SHP77 treated with DMSO at 0.1 percent for 48 hours (cell line): ENCODE results near the gene RAB23.

Experiments
- DNase-seq: peaks from one replicate; lab custom pipeline; 2025; lab: John Stamatoyannopoulos, UW

Gene RAB23

DNA sequence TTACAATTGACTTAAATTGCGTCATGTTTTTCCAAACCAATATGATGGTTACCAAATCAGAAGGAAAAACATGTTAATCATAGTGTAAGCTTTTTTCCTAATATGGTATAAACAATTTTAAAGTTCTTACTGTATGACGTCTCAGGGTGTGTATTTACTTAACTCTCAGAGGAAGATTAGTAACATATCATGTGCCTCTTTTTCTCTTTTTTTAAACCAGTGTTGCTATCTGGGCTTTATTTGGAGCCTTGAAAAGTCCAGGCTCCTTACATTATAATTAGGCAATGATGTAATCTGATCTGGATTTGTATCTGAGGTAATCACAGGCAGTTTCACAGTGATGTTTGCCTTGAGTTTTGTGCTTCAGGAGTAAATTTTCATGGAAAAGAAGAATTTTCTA, 20.4 kb upstream of the RAB23 start:
- no peak for DNase-seq

DNA sequence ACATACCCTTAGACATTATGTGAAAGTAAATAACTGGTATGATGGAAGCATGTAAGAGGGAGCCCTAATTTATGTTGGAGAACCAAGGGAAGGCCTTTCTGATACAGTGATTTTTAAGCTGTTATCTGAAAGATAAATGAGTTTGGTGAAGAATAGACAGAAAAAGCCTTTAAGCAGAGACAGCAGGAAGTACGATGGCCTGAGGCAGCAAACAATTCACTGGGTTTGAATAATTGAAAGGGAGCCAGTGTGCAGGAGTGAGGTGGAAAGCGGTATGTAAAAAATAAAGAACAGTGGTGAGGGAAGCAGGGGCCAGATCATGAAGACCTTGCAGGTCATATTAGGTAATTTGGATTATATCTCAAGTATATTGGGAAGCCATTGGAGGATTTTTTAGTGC, 4.1 kb upstream of the RAB23 start:
- DNase-seq: no peak

GRCh38 chr6:57224769-57225515, 2.8 kb upstream of the RAB23 start:
- DNase-seq: no peak

GRCh38 chr6:57222743-57223077, 603 bp upstream of the RAB23 start:
- DNase-seq: no peak

DNA sequence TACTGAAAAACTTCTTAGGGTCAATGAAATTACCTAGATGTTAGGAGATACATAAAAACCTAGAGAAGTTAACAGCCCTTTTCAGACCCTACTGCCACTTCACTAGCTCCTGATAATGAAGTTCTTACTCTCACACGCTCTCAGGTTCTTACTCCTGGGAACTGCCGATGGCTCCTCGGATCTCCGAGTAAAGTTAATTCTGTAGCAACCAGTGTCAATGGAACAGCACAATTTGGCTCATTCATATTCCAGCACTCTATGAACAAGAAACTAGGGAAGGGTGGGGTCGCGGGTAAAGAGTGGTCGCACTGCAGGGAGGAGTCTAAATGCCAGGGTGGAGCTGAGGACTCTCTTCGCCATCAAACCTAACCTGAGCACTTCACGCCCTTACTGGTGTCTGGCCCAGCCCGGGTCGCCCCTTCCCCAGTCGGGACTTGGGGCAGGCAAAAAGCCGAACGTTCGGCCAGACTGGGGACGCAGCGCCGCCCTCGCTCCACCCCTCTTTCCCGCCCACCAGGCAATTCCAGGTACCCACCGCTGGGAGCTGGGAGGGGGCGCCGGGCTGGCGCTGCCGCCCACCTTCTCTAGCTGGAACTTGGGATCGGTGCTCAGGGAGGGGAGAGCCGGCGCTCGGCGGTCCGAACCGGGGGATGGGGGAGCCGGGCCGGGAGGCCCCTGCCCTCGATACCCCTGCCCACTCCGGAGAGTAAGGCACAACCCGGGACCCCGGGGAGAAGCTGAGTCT, 744 bp downstream of the RAB23 start:
- peak; percentile 32 for DNase-seq

DNA sequence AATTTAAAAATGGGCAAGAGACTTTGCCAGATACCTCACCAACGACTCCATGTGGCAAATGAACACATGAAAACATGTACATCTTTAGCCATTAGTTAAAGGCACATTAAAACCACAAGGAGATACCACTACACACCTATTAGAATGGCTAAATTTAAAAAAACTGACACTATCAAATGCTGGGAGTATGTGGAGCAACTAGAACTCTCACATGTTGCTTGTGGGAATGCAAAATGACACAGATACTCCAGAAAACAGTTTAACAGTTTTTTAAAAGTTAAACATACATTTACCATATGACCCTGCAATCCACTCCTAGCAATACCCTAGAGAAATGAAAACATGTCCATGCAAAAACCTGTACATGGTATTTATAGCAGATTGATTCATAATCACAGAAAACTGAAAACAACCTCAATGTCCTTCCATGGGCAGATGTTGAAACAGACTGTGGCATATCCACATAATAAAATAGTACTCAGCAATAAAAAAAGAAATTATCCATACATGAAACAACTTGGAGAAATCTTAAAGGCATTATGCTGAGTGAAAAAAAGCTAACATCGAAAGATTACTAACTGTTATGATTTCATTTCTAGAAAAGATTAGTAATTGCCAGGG, 1.9 kb downstream of the RAB23 start:
- no peak for DNase-seq

GRCh38 chr6:57217270-57217669, 4.8 kb downstream of the RAB23 start:
- no peak for DNase-seq

GRCh38 chr6:57216235-57217101, 5.6 kb downstream of the RAB23 start:
- no peak for DNase-seq

DNA sequence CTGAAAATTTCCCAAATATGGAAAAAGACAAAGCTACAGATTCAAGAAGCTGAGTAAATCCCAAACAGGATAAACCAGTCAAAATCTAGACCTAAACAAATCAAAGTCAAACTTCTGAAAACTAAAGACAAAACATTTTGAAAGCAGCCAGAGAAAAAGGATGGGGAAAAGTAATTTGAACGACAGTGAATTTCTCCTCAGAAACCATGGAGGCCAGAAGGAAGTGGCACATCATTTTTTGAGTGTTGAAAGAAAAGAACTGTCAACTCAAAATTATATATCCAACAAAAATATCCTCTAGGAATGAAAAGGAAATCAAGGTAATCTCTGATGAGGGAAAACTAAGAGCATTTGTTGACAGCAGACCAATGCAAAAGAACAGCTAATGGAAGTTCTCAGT, 6.8 kb downstream of the RAB23 start:
- DNase-seq: no peak

DNA sequence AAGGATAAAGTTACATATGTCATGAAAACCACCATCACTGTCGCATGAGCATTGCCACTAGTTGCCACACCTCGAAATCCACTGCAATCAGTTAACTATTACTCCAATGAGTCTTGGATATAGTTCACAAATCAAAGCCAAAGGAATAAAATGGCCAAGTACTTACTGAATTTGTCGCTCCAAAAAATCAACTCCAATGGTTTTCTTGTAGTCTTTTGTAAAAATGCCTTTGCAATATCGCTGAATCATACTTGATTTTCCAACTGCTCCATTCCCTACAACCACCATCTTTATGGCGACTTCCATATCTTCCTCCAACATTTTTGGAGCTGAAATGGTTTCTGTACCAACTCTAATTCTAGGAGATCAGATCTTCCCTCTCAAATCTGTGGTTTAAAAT, 12.0 kb downstream of the RAB23 start:
- no peak for DNase-seq

GRCh38 chr6:57209030-57209429, 13.1 kb downstream of the RAB23 start:
- no peak for DNase-seq

GRCh38 chr6:57207872-57208271, 14.2 kb downstream of the RAB23 start:
- DNase-seq: no peak

DNA sequence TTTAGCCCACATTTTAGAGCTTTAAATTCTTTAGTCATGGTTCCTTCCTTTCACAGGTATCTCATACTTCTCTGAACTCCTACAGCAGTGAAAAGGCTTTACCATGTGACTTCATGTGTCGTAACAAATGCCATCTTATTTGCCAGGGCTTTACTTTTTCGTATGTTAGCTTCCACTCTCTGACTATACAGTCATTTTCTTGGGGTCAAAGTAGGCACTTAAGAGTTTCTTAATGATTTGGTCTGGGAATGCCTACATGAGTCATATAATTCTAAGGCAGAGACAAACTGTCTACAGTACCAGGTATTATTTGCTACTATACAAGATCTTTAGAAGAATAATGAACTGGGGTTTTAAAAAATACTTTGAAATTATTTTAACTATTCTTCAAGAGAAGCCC, 15.0 kb downstream of the RAB23 start:
- DNase-seq: no peak

DNA sequence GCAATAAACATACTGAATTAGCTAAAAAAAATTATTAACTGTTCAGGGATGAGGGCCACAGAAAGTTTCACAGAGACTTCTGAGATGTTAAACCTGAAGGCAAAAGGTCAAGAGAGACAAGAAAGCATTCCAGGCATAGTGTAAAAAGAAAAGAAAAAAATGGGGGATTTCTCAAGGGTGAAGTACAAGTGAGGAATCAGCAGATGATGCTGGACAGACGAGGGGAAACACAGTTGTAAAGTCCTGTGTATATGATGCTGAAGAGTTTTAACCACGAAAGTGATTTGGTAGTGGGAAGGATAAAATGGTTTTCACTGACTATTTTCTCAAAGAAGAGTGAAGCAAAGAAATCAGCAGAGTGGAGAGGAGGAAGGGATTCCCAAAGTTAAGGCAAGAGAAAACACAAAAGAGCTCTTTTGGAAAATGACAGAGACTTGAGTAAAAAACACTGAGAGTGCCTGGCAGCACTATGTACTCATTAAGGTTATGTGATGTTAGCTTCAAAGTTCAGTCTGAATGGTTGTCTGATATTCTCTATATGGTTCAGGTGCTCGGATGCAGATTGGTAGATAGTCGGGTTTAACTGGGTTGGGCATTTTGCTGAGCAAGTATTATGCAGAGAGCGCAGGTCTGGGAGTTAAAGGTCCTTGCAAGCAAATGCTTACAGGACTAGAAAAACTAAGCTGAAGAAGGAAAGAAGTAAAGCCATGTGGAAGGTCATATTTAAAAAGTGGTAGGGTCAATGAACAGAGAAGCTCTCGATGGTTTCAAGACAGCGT, 16.4 kb downstream of the RAB23 start:
- DNase-seq: no peak

- no peak for DNase-seq
Observed at GRCh38 chr6:57201718-57202117, 20.4 kb downstream of the RAB23 start.

GRCh38 chr6:57198926-57199636, 23.0 kb downstream of the RAB23 start:
- no peak for DNase-seq

GRCh38 chr6:57195457-57195856, 26.6 kb downstream of the RAB23 start:
- DNase-seq: no peak

GRCh38 chr6:57193177-57193576, 28.9 kb downstream of the RAB23 start:
- no peak for DNase-seq

- DNase-seq: no peak
Observed at GRCh38 chr6:57190140-57190539, 32.0 kb downstream of the RAB23 start.

DNA sequence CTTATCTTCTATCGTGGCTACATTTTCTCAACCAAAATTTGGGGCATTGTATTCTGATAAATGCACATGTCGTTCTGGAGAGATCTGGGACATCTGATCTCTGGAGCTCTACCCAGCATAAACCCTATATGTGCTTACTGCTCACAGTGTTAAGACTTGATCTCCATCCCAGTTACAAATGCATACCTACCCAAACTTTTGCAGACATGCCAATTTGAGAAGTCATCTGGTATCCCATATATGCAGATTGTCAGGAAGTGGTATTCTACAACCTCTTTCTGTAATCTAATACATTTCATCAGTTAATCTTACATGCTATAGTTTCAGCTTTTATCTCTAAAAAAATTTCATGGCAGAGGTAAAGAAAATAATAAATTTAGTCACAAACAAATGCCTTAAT, 38.8 kb downstream of the RAB23 start:
- no peak for DNase-seq

- no peak for DNase-seq
Observed at GRCh38 chr6:57182017-57182432, 40.1 kb downstream of the RAB23 start.
